ENCODE data around the gene VPS18. TPM values are rescaled to one million over a fixed set of nuclear protein-coding genes. Genes with fewer than 3 reads are reported as not detected.

The VPS18 gene
- total and polyA plus RNA-seq, 5 experiments from 2014 or later = 11.1 to 20.7 (median 19.2) TPM

DNA sequence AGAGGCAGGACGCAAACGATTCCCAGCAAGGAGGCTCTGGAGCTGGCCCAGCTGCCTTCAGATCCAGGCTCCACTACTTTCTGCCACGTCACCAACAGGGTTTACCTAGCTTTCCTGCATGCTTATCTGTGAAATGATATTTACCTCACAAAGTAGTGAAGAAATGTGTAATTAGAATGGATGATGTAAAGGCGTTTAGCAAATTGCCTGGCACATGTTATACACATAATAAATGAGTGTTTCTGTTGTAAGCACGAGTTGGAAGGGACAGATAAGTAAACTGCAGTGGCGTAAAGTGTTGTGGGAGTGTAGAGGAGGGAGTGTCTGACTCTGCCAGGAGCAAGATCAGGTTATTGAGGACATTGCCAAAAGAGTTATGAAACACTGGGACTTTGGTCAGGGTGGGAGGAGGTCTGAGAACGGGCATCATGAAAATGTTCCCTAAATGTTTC lies 55.5 kb downstream of the VPS18 start:
- Mint-ChIP-seq H3K4me3 (no peak overlapping the region), H3K27ac (no peak overlapping the region)

DNA sequence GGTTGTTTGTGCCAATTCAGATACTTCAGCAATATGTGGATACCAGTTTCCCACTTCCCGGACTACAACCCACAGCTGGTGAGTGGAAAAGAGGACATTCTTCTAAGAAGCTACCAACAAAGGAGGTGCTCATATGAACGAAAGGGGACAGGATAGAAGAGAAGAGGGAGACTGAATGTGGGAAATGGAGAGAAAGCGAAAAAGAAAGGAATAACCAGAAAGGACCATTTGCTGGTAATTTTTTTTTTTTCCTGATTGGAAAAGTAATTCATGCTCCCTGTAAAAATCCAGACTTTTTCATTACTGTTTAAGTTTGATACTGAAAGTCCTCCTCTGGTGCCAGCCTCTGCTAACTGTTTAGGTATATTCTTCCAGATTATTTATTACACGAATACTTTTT lies 57.5 kb downstream of the VPS18 start:
- POLR2A ChIA-PET = interaction anchor here (0.6 to 3.9 kb wide), 2 partner anchors 10 to 18 kb away, joined by 7 to 47 read pairs; no protein-coding TSS in a partner anchor
- no peak for ATAC-seq
- no peak for DNase-seq
- Mint-ChIP-seq H3K36me3 (no peaks in the 10 kb centered on the region), H3K4me1 (peaks cover 0 to 19% (median 11%) of the 10 kb centered on the region in 4 donors), H3K9me3 (no peaks in the 10 kb centered on the region), H3K27me3 (peaks cover 0 to 2% (median 0%) of the 10 kb centered on the region in 5 donors), H3K4me3 (peak overlapping the region; percentile 19 to 96 (median 77)), H3K27ac (peak overlapping the region in 2 of 10 donors; percentile 23 to 60)

More for the DNA sequence above, 55.5 kb downstream of the VPS18 start:
- H3K36me3 Mint-ChIP-seq = no peaks in the 10 kb centered on the region
- no peak for DNase-seq
- peaks cover 0 to 19% (median 9%) of the 10 kb centered on the region in 4 donors for H3K4me1 Mint-ChIP-seq
- peaks cover 0 to 2% (median 0%) of the 10 kb centered on the region in 5 donors for H3K27me3 Mint-ChIP-seq
- POLR2A ChIA-PET = interaction anchor here (1.3 kb wide), 1 partner anchor 9 kb away, joined by 3 read pairs; no protein-coding TSS in a partner anchor
- no peaks in the 10 kb centered on the region for H3K9me3 Mint-ChIP-seq
- no peak for ATAC-seq

DNA sequence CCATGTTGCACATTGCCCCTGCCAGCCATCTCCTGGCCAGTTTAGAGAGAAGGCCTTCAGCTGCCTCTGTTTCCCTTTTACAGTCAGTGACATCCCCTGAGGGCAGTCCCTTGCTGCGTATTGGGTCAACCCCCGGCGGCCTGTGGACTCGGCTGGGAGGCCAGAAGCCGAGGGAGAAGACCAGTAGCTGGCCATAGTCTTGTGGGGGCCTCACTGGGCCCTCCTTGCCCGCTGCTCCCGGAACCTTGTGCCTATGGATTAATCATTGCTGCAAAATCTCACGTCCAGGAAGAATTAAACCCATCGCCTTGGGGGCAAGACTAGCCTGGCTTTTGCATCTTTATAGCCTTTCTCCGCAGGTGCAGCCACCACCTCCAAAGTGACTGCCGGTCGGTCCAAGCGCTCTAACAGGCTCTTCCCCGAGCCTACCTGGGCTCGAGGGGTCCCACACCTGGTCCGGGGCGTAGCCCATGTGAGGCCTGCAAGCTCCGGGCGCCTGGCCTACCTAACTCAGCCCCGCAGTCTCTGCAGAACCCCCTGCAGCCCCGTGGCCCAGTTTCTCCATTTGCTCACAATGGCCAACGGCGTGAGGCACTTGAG lies 58.2 kb downstream of the VPS18 start:
- ATAC-seq = no peak
- H3K36me3 Mint-ChIP-seq = no peaks in the 10 kb centered on the region
- no peaks in the 10 kb centered on the region for H3K9me3 Mint-ChIP-seq
- H3K4me3 Mint-ChIP-seq = peak overlapping the region; percentile 71 to 96 (median 90)
- POLR2A ChIA-PET = interaction anchor here (0.6 to 3.9 kb wide), 4 partner anchors 10 to 47 kb away, joined by 7 to 47 read pairs (median 8); no protein-coding TSS in a partner anchor
- peaks cover 0 to 2% (median 0%) of the 10 kb centered on the region in 5 donors for H3K27me3 Mint-ChIP-seq
- peaks cover 0 to 19% (median 11%) of the 10 kb centered on the region in 4 donors for H3K4me1 Mint-ChIP-seq
- DNase-seq = no peak
- peak overlapping the region in 5 of 10 donors; percentile 76 to 91 (median 86) for H3K27ac Mint-ChIP-seq

DNA sequence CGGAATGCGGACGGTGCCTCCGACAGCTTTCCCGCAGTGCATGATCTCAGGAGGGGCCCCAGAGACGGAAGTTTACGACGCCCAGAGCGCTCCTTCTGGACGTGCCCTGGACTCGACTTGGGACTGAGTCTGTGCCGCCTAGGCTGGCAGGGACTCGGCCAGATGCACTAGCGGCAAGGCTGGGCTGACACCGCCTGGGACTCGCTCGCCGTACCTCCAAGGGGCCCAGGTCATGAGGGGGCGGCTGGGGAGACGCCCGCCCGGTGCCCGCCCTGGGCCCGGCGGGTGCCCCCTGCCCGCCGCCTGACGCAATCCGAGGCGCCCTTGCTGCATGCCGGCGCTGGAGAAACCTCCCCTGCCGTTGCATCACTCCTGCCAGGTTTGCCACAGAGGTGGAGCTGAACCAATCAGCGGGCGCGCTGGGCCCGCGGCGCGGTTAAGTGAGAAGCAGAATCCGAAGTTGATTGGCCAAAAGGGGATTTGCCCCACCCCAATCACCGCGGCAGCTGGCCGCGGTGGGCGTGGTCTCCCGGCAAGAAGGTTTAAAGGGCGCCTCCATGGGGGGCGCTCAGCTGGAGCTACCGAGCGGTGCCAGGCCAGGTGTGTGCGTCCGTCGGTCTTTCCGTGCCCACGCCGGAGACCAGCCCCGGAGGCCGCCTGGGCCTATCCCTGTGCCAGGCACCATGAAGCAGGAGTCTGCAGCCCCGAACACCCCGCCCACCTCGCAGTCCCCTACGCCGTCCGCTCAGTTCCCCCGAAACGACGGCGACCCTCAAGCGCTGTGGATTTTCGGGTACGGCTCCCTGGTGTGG lies 58.9 kb downstream of the VPS18 start, which contains the start of gene CHAC1:
TSS of gene CHAC1 (plus strand) at position 571 of the 812 bp plus-strand sequence. CDS start at position 684, 113 bp downstream.
- peak; percentile 96 to 97 for ATAC-seq
- peaks cover 0 to 2% (median 0%) of the 10 kb centered on the region in 5 donors for H3K27me3 Mint-ChIP-seq
- peak within 1 kb of the TSS; percentile 53 to 92 (median 82) for H3K27ac Mint-ChIP-seq
- POLR2A ChIA-PET = interaction anchor here (0.7 to 3.9 kb wide), 6 partner anchors 11 to 163 kb away, joined by 5 to 47 read pairs (median 8); partner anchors contain the start of gene INO80
- DNase-seq = peak; percentile 88 to 97 (median 94)
- no peaks in the 10 kb centered on the region for H3K36me3 Mint-ChIP-seq
- no peaks in the 10 kb centered on the region for H3K9me3 Mint-ChIP-seq
- H3K4me1 Mint-ChIP-seq = peaks cover 0 to 19% (median 11%) of the 10 kb centered on the region in 4 donors
- peak within 1 kb of the TSS; percentile 89 to 96 (median 93) for H3K4me3 Mint-ChIP-seq

Other genes with a start within 250 kb of the VPS18 start
- 1 to 10 TPM in 1 of 2 experiments, under 1 TPM in 1; 0.69 to 1.1 TPM for gene RAD51, start 199.3 kb upstream of the VPS18 start, total RNA-seq
- gene RAD51, start 199.3 kb upstream of the VPS18 start, polyA plus RNA-seq = under 1 TPM in 1 of 3 donors, not detected in 2; 0.46 TPM
- gene RMDN3, start 139.2 kb upstream of the VPS18 start, total RNA-seq = 10 to 100 TPM; 18.2 to 19.1 TPM
- 10 to 100 TPM; 13.4 to 19.4 (median 16.8) TPM for gene RMDN3, start 139.2 kb upstream of the VPS18 start, polyA plus RNA-seq
- 10 to 100 TPM; 17.8 to 19.4 TPM for gene GCHFR, start 130.4 kb upstream of the VPS18 start, total RNA-seq
- 10 to 100 TPM; 46.5 to 53.9 (median 50.6) TPM for gene GCHFR, start 130.4 kb upstream of the VPS18 start, polyA plus RNA-seq
- gene C15orf62, start 124.5 kb upstream of the VPS18 start, total RNA-seq = 1 to 10 TPM; 2.0 to 2.2 TPM
- gene C15orf62, start 124.5 kb upstream of the VPS18 start, polyA plus RNA-seq = under 1 TPM in 1 of 3 donors, not detected in 2; 0.40 TPM
- 10 to 100 TPM; 28.9 to 33.8 TPM for gene ZFYVE19, start 87.4 kb upstream of the VPS18 start, total RNA-seq
- 10 to 100 TPM; 13.2 to 15.5 (median 13.8) TPM for gene ZFYVE19, start 87.4 kb upstream of the VPS18 start, polyA plus RNA-seq
- 10 to 100 TPM; 37.6 to 38.4 TPM for gene DNAJC17, start 87.0 kb upstream of the VPS18 start, total RNA-seq
- 10 to 100 TPM; 17.5 to 37.5 (median 31.3) TPM for gene DNAJC17, start 87.0 kb upstream of the VPS18 start, polyA plus RNA-seq
- not detected for gene PPP1R14D, start 65.7 kb upstream of the VPS18 start, total RNA-seq
- not detected for gene PPP1R14D, start 65.7 kb upstream of the VPS18 start, polyA plus RNA-seq
- gene SPINT1, start 50.4 kb upstream of the VPS18 start, total RNA-seq = under 1 TPM; 0.42 to 0.80 TPM
- under 1 TPM in 2 of 3 donors, not detected in 1; 0.11 to 0.16 TPM for gene SPINT1, start 50.4 kb upstream of the VPS18 start, polyA plus RNA-seq
- not detected for gene RHOV, start 20.2 kb upstream of the VPS18 start, total RNA-seq
- gene RHOV, start 20.2 kb upstream of the VPS18 start, polyA plus RNA-seq = not detected
- gene DLL4, start 34.9 kb downstream of the VPS18 start, total RNA-seq = under 1 TPM in 1 of 2 experiments, not detected in 1; 0.16 TPM
- gene DLL4, start 34.9 kb downstream of the VPS18 start, polyA plus RNA-seq = not detected
- gene CHAC1, start 59.0 kb downstream of the VPS18 start, total RNA-seq = 1 to 10 TPM; 8.9 to 9.2 TPM
- gene CHAC1, start 59.0 kb downstream of the VPS18 start, polyA plus RNA-seq = not detected
- 10 to 100 TPM; 34.3 to 38.2 TPM for gene INO80, start 221.8 kb downstream of the VPS18 start, total RNA-seq
- 1 to 10 TPM; 2.2 to 8.0 (median 4.5) TPM for gene INO80, start 221.8 kb downstream of the VPS18 start, polyA plus RNA-seq